ENCODE results near the gene BCAR3.

The BCAR3 gene

DNA sequence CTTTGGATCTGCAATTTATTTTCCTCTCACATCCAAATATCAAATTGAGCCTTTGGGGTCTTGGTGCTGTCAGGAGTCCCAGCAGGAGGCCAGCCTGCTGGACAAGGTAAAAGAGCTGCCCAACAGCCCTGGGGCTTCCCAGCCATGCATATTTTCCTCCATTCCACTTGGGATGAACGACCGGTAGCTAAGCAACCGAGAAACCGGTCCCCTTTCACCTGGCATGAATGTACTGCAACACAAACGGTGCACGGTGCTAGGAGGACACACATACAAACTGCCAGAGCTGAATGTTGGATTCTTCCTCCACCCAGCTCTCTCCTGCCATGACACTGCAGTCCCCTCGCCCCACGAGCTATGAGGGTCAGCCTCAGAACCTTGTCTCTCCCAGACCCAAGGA, 42.7 kb downstream of the BCAR3 start:
- no peak for DNase-seq (ENCODE audit: low read depth in 2 of 2)

DNA sequence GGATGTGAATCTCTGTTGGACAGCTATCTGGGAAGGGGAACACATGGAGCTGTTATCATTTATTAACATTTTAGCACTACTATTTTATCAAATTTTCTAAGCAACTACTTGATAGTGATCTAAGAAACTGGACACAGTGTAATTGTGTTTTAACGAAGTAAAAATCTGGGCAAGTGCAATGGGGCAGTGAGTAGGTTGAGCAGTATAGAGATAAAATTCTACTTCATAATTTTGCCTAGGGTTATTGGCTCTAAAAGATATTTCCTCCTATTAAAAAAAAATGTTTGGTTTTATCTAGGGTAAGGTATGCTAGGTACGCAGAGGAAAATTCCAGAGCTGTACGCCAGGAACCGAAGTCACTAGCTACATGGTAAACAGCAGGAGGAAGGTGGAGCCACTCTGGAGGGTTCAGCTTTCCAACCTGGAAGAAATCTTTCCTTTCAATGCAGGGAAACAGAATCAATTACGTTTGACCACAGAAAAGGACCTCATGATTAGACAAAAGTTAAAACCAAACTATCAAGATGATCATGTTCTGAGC, 43.3 kb downstream of the BCAR3 start:
- DNase-seq (ENCODE audit: low read depth in 2 of 2) = no peak

DNA sequence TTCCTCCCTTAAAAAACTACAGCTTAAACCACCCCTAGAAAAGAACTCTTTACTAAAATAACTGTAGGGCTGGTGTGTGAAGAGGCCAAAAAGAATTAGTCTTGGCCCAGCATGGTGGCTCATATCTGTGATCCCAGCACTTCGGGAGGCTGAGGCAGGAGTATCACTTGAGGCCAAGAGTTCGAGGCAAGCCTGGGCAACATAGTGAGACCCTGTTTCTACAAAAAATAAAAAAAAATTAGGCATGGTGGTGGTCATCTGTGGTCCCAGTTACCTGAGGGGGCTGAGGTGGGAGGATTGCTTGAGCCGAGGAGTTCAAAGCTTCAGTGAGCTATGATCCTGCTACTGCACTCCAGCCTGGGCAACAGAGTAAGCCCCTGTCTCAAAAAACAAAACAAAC, 44.9 kb downstream of the BCAR3 start:
- DNase-seq (ENCODE audit: low read depth in 2 of 2) = no peak

DNA sequence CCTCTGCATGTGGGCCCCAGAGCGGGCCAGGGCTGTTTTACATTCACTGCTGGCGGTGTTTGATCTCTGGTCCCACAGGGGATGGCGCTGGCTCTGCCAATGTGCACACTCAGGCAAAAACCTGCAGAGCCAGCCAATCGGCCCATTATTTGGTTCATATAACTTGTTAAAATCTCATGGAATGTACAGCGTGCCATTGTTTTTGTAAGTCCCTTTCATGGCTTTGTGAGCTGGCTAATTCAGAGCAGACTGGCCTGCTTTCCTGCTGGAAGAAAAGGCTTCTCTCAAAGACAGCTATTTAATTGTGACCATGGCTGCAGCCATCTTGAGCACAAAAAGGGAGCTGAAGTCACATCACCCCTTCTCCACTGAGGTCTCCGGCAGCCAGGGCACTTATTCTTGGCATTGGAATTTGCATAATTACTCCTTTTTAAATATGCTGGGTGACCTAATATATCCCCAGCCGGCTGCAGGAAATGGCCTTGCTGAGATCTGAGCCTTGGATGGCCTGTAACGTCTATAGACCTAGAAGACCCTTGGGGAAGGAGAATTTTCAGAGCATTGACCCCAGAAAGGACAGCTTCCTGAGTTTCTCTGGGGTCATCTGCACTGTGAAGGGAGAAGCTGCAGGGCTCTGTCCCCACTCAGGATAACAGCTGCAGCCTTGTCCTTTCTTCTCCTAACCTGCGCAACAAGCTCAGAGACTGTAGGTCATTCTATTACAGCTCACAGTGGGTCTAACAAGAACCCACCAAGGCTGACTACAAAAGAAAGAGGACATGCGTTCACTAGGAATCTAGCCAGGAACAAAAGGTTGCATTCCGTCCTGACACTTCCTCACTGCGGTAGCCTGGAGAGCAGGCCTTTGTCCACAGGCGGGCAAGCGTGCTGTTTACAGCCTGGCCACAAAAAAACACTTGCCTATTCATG, 45.8 kb downstream of the BCAR3 start:
- no peak for DNase-seq (ENCODE audit: low read depth in 2 of 2)

DNA sequence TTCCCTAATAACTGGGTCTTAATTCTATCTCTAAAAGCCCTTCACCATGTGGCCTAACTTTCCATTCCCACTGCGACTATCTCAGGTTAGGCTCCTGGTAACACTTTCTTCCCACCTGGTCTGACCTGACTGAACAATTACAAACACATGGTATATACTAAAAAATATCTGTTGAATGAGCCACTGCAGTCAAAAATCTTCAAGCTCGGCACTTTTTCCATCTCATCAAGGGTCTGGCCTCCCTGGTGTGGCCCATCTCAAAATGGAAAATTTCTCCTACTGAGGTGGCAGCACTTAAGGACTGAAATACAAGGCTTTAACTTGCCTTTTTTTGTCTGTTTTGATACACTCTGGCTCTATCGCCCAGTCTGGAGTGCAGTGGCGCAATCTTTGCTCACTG, 48.3 kb downstream of the BCAR3 start:
- no peak for DNase-seq (ENCODE audit: low read depth in 2 of 2)

DNA sequence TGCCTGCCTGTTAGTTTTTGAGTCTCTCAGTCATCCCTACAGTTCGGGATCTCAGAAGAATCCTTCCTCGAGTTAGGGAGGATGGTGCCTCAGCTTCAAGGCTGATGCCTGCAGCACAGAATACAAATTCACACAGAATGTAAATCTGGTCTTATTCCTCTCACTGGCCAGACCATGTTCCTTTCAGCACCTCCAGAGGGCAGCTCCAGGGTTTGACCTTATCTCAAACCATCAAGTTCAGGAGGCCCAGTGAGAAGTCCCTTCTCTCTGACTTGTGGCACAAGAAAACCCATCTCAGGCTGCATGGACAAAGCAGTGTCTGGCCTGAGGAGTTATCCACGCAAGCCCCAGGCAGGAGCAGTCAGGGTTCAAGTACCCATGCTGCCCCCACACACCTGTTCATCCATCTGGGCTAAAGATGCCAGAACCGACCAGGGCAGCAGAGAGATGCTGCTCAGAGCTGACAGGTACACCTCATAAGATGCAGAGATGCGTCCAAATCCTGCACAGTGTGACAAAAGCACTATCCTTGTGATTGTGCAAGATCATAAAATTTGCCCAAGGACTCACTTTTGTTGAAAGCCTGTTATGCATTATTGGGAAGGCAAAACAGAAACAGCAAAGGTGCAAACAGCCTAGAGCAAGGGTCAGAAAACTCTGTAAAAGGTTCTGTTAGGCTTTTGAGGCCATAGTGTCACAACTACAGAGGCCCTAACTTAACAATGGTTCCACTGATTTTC, 49.8 kb downstream of the BCAR3 start:
- DNase-seq (ENCODE audit: low read depth in 2 of 2) = no peak

DNA sequence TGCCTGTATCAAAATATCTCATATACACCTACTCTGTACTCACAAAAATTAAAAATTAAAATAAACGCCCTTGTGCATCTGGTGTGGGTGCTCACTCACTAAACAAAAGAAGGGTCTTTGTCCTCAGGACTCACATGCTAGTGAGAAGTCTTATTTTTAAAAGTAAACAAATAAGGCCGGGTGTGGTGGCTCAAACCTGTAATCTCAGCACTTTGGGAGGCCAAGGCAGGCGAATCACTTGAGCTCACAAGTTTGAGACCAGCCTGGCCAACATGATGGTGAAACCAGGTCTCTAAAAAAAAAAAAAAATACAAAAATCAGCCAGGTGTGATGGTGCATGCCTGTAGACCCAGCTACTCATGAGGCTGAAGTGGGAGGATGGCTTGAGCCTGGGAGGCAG, 51.5 kb downstream of the BCAR3 start:
- DNase-seq (ENCODE audit: low read depth in 2 of 2) = no peak

DNA sequence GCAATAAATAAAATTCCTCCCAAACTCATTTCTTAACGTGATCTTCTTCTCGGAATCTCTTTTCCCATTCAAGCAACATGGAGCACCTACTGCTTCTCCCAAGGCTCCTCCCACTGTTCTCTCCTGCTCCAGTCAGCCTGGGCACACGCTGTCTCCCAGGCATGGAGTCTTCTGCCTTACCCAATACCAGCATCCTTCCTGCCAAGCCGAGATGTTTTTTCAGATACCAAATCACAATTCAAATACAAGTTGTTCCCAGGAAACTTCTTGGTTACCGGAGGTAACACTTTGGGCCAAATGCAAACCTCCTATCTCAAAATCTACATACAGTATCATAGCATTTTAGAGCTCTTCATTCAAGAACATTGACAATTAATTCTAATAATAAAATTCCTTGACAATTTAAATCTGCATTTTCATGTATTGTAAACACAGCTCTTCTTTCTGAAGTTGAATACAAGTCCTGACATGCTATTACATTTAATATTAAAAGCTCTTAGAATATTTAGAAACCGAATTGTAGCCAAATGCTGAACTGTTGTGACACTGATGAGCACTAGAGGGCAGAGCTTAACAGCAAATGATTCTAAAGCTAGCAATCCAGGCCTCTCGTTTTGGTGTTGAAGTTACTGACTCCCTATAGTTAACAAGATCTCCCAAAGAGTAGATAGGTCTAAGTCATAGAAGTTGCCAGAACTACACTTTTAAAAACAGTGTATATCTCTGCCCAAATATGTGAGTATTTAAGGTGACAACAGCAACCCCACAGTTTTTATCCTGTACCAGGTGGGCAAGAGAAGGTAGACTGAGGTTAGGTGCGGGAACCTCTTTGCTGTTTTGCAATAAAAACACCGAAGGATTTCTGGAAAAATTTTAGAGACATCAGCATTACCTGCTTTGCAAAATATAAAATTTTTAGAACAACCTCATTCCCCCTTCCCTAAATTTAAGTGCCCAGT, 52.3 kb downstream of the BCAR3 start:
- DNase-seq (ENCODE audit: low read depth in 2 of 2) = peak in 1 of 2 donors; percentile 24

DNA sequence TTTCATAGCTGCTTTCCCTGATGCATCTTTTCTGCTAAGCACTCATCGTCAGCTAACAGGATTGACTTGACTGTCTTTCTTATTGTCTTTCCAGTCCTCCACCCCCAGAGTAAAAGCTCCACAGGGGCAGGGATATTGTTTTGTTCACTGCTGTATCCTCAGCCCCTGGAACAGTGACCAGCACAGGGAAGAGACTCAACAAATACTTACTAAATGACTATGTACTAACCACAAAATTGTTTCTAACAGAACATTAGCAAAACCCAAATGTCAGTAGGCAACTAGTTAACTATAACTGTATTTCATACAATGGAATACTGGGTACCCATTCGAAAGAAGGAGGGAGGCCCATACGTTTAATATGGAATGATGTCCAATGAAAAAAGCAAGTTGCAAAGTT, 53.0 kb downstream of the BCAR3 start:
- no peak for DNase-seq (ENCODE audit: low read depth in 2 of 2)

DNA sequence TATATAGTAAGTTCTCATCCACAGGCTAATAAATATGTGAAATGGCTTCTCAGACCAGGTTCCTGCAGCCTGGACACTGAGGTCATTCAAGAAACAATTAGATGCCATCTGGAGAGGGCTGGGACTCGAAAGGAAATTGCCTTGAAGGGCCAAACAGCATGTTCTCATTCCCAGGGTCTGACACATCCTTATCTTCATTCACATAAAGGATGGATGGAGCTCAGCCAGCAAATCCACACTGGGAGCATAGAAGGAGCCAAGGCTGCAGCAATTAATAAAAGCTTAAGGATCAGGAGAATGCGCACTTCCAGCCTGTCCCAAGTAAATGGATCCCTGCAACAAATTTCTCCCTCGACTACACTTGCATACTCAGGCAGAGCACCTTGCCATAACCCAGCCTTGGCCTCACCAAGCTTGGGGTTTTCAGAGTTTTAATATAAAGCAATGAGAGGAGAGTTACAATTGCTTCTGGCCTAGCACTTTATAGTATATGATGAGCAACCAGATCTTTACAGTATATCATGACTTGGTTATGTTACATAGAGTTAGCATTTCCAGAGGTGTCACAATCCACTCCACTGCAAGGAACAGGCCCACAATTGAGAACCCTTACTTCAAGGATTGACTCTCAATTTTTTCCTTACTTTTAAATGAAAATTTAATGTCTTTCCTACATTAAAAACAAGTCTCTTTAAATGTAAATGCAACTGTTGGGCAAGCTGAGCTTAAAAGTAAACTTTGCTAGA, 55.9 kb downstream of the BCAR3 start:
- DNase-seq (ENCODE audit: low read depth in 2 of 2) = no peak

DNA sequence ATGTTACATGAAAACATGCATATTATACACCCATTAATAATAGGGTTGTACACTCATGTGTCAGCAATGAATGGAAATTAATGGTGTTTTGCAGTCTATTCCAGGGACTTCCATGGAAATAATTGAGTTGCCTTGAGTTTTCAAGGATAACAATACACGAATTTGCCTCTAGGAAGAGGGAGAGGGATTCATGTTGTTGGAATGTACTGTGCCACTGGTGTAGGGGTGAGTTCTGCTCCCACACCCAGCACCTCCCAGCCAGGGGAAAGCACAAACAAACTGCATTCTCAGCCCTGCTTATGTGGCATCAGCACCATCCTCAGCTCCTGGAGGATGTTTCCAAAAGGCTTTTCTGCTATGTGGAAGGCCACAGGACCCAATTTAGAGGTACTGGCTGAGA, 57.8 kb downstream of the BCAR3 start:
- no peak for DNase-seq (ENCODE audit: low read depth in 2 of 2)

DNA sequence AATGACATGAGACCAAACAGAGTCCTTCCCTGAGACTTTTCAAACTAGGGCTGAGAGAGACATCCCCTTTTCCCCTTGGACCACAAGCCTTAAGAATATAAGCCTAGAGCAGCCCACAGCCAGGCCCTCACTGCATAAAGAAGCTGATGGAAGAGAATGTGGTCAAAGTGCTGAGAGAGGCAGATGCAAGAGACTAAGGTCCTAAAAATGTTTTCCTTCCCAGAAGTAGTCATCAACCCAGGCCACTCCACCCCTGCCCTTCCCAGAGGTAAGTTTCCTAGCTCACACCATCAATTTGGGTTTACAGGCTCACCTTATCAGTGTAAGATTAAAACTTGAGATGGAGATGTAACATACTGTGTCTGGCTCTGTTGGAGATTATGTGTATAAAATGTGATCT, 58.2 kb downstream of the BCAR3 start:
- no peak for DNase-seq (ENCODE audit: low read depth in 2 of 2)

DNA sequence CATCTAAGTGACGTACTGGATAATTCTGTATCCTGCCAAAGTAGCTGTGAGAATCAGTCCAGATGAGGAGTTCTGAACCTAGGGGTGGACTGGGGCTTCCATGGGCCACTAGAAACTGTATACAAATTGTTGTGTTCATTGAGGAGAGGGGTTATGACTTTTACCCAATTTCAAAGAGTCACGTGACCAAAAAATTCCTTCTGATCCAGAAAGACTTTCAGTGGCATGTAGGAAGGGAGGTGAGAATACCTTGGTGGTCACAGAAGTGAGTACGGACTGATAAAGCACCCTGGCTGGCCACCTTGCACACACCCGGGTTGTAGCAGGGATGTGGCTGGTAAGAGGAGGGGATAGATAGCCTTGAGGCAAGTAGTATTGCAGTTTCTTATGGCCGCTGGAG, 60.4 kb downstream of the BCAR3 start:
- DNase-seq (ENCODE audit: low read depth in 2 of 2) = no peak

DNA sequence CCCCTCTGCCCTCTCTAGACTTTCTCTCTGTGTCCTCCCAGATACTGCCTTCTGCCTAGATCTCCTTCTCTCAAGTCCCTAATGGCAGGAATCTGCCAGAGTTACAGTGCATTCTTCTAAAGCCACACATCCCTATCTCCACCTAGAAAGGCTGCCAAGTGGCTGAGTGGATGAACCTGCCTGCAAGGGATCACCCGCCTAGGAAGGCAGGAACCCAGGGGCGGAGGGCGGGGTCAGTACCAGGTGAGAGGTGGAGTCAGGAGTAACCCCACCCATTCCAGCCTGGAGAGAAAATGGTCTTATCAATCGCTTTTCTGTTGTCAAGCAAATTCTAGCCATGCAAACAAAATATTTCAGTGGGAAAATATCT, 60.8 kb downstream of the BCAR3 start:
- no peak for DNase-seq (ENCODE audit: low read depth in 2 of 2)

DNA sequence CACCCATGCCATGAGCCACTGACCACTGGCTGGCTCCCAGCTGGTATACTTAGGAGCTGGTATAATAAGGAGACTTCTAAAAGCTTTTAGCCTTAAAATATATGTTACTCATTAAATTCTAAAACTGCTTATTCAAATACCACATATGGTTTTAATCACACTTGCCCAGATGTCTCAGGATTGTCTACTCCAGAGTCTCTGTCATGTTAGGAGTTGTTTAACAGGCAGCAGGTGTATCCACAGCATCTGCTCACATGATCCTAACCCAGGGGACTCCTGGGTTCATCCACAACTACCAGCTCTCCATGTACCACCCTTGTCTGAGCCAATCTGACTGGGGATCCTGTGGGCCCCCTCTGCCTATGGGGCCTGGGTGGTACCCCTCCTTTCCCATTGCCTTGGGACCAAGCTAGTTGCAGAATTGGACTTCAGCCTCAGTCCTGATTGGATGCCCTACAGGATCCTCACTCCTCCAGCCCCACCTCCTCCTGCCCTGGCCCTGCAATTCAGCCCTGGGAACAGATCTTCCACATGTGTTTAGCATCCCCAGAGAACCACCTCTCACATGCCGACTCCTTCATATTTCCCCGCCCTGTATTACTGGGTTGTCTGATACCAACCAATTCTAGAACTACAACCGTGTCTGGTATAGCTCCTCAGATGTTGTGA, 61.3 kb downstream of the BCAR3 start:
- DNase-seq (ENCODE audit: low read depth in 2 of 2) = no peak

DNA sequence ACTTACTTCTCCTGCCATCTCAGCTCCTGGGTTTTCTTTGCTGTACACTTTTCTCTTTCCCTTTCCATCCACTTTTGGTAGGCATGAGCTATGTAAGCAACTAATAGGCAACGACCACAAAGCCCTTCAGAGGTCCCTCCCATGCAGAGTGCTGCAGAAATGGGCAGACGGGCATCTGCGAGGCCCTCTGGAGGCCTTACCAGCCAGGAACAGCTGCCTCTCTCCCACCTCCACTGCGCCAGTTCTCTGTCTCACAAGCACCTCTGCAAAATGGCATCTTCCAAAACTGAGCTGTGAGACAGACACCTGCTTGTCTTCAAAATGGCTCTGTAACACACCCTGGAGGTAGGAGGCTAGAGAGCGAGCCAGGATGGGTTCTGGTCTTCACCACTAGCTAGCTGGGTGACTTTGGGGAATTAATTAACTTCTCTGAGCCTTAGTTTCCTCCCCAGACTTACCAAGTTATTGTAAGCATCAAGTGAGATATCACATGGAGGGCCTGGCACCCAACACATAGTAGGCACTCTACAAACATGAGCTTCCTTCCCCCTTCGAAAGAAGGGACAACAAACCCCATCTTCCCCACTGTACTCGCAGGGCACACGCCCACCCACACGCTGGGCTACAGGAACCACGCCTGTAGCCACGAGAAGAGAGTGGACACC, 62.0 kb downstream of the BCAR3 start:
- no peak for DNase-seq (ENCODE audit: low read depth in 2 of 2)

DNA sequence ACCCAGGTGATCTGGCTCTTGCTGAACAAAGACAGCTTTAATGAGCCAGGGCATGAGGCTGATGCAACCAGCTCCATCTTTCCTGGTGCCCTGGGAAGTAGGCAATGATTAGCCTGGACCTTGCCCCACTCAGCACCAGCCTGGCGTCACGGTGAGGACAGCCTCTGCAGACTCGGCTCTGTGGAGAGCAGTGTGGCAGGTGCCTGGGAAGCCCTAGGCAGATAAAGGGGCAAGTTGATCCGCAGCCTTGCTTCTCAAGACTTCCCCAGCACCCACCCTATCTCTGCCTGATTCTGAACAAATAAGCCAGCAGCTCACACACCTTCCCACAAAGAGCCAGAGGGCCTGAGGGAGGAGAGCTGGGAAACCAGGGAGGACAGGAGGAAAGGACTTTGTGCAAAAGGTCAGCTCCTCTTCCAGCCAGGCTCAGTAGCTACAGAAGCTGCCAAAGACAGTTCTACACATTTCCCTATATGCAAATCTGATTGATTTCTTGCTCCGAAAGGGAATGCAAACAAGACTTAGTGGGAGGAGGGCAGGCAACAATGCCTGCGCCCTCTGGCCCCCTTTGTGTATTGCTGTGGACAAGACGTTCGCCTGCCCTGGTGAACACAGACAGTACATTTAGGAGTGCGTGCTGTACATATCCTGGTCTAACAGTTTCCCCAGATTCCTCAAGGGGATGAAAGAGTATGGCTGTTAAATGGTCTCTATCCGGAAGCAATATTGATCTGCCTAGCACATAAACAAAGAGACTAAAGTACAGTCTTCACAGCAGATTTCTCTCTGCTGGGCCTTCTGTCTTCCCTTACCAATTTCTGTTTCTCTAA, 63.8 kb downstream of the BCAR3 start:
- no peak for DNase-seq (ENCODE audit: low read depth in 2 of 2)

DNA sequence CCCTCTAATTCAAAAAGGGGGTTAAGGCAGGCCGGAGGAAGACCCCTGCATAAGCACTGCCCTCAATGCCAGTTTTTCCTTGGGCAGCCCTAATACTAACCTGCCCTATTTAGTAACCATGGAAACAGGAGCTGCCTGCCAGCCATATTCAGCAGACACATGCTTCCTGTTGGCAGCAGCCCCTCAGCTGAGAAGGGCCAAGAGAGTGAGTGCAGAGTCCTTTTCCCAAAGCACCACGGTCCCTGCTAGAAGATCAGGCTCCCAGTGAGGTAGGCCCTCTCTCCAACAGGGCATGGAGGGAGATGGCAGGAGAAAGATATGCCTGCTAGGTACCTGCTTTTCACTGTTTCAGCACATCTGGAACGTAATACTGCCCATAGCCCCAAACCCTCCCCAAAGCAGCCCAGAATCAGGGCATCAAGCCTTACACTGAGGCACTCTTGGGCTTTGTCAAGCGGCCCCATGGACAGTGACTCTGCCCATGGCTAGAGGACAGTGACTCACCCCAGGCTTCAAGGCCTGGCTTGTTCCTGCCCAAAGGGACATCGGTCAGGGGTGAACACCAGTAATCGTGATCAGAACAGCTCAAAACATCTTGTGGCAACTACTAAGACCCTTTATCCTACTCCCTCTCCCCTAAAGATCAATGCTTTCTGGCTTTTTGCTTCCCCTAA, 64.5 kb downstream of the BCAR3 start:
- DNase-seq (ENCODE audit: low read depth in 2 of 2) = no peak

Data from stimulated activated CD4-positive, alpha-beta T cell treated with anti-CD3 and anti-CD28 coated beads, Interleukin-15, amount 100 ng/mL, for 48 hours (primary cell).